C1 segment of cervical spinal cord (tissue), 14 donors: ENCODE measurements around the gene C4BPA.

Experiments
- DNase-seq, 14 donors: peaks; one replicate each; lab custom pipeline; 2025; lab: John Stamatoyannopoulos, UW

The C4BPA gene

GRCh38 chr1:207103892-207104373, at the start of gene C4BPA:
TSS of gene C4BPA (plus strand) at chr1:207104233. CDS start at chr1:207113026, 8,793 bp downstream.
- DNase-seq = no peak

- DNase-seq = no peak
Measured at GRCh38 chr1:207054491-207054890, 49.5 kb upstream of the C4BPA start.

DNA sequence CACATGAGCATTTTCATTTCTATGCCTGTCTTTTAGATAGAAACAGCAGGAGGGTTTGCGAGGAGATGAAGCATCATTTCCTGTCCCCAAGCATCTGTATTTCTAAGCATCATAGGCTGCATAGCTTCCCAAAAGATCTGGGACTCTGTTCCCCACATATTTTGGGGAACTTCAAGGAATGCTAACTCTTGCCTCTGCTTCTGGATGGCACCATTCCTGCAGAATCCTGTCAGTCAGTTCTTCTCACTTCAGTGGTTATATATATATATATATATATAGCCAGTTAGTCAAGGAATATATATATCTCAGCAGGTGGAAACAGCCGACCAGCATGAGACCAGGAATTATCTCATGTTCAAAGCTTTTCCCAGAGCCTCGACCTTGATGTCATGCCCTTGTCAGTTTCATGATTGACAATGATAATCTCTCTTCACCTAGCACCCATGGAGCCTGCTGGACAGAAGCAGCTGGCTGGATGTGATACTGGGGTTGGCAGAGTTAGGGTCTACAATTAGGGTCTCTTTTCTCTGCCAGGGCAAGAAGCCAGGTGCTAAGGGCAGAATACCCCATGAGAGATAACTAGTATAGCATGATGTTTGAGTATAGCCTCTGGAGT, 48.5 kb upstream of the C4BPA start:
- no peak for DNase-seq

- DNase-seq = no peak
Measured at GRCh38 chr1:207056673-207057072, 47.4 kb upstream of the C4BPA start.

DNA sequence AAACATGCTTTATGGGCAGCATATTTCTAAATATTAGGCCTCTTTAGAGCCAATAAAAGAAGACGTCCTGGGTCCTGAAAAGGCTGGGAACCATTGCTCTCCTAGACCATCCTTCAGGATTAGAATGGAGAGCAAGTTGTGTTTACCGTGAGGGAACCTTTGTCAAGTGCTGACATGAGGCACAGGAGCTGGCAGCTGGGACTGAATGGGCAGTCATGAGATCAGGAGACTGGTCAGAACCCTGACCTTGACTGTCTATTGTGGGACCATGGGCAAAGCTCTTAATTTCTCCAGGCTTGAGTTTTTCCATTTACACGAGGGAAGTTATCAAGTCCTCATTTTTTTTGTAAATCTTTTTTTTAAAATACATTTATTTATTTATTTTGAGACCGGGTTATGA, 45.8 kb upstream of the C4BPA start:
- DNase-seq = no peak

GRCh38 chr1:207058878-207059867, 44.9 kb upstream of the C4BPA start:
- DNase-seq = no peak

GRCh38 chr1:207059881-207060280, 44.2 kb upstream of the C4BPA start:
- no peak for DNase-seq

DNA sequence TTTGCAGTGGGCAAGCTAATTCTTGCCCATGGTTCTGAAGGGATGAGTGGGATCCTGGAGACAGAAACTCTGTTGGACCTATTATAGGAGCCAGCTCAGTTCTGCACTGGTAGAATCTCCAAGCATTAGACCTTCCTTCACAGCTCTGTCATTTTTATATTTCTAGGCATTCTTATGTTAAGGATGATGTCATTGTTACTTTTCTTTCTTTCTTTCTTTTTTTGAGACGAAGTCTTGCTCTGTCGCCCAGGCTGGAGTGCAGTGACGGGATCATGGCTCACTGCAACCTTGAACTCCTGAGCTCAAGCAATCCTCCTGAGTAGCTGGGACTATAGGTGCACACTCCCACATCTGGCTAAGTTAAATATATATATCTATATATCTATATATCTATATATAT, 43.4 kb upstream of the C4BPA start:
- no peak for DNase-seq

GRCh38 chr1:207062058-207062457, 42.0 kb upstream of the C4BPA start:
- DNase-seq = no peak

DNA sequence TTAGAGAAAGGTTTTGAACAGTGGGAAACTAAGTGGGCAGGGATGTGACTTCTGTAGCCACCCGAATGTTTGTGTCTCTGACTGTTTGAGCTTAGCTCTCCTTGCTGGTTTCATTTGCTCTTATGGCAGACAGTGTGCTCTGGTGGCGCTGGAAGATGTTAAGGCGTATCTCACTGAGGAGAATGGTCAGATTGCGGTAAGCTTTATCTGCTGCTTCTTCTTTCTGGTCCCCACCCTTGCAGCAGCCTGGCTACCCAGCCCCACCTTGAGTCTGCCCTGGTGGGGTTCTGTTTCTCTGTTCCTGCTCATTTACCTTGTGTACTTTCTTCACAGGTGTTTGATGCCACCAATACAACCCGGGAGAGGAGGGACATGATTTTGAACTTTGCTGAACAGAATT, 41.0 kb upstream of the C4BPA start:
- no peak for DNase-seq

- DNase-seq = peak in 5 of 14 donors; percentile 23 to 53 (median 31)
Measured at GRCh38 chr1:207064561-207064960, 39.5 kb upstream of the C4BPA start.

DNA sequence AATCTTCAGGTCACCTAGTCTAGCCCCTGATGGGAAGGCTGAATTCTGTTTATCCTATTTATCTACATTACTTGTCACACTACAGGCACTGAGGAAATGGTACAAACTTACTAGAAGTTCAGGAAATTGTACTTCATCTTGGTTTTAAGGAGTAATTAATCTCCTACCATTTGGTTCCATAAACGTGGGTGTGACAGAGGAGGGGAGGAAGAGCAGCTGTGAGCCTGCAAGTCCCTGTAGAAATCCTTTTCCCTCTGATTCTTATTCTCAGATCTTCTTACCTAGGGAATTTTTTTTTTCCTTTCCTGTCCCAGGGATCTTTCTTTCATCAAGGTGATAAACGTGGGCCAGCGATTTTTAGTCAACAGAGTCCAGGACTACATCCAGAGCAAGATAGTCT, 36.8 kb upstream of the C4BPA start:
- no peak for DNase-seq

- DNase-seq = no peak
Measured at GRCh38 chr1:207067665-207068064, 36.4 kb upstream of the C4BPA start.

GRCh38 chr1:207069061-207069460, 35.0 kb upstream of the C4BPA start:
- no peak for DNase-seq

DNA sequence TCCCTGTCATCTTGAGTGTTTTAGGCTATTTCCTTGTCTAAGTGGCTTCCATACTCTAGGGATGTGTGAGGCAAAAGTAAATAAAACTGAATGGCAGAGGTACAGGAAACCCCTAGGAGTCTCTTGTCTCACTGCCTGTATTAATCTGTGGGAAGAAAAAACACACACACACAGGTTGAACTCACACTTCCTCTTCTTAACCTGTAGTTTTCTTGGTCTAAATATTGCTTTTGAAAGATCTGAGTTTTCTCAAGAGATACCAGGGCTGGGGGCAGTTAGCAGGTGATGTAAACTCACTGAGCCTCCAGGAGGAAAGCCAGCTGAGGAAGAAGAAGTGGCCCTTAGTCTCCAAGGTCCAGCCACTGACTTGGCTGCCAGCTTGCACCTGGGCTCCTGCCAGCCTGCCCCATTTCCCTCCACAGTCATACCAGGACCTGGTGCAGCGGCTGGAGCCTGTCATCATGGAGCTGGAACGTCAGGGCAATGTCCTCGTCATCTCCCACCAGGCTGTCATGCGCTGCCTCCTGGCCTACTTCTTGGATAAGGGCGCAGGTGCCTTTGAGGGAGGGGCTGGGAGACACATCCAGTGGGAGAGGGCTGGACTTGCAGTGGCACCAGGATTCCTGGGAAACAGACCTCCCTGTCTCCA, 34.1 kb upstream of the C4BPA start:
- peak in 2 of 14 donors; percentile 27 to 45 for DNase-seq

GRCh38 chr1:207070811-207071210, 33.2 kb upstream of the C4BPA start:
- no peak for DNase-seq

GRCh38 chr1:207071426-207071825, 32.6 kb upstream of the C4BPA start:
- no peak for DNase-seq

DNA sequence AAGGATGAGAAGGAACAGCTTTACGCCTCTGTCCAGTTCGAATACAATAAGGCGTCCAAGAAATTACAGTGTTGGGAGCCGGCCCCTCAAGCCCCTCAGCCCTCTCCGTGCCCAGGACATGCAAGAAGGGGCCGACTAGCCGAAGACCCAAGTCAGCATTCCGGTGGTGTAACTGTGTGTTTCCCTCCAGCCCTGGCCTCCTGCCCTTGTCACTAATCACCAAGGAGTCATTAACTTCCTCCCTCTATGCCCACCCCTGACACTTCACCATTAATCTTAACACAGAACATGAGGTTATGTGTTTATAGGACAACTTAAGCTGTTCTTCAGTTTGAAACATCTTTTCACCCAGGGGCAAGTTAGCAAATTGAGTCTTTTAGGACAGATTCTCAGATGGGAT, 31.8 kb upstream of the C4BPA start:
- no peak for DNase-seq

DNA sequence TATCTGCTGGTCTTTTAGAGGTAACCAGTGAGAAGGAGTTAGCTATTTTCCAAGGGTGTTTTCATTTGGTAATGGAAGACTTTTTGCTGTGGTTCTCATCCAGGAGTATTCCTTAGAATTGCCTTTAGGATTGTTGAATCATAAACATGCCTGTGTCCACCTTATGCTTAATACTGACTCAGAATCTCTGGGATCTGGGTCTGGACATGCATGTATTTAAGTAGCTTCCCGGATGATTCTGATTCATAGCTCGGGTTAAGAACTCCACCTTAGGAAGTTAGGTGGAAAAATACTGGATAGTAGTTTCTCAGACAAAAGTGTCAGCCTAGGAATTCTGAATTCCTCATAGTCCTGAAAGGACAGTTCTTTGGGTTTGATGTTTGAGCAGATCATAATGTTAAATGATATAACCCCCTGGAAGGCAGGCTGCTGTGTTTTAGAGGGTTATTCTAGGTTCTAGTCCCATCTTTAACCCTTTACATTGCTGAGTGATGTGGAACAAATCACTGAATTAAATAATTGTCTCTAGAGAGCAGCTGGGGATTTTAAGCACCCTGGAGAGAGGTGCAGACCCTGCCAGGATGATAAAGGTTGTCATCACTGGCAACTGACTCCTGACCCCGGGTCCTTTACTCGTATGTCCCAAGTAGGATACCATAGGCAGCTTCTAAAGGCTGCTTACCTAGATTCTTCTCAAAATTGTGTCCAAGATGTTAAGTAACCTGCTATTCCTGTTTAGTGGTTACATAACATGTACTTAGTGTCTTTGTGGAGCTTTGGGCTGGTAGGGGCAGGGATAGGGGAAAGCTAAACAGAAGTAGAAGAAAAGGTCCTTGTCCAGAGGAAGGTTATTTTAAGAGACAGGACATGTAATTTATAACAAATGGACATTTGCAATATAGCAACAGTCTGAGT, 29.9 kb upstream of the C4BPA start:
- DNase-seq = no peak

DNA sequence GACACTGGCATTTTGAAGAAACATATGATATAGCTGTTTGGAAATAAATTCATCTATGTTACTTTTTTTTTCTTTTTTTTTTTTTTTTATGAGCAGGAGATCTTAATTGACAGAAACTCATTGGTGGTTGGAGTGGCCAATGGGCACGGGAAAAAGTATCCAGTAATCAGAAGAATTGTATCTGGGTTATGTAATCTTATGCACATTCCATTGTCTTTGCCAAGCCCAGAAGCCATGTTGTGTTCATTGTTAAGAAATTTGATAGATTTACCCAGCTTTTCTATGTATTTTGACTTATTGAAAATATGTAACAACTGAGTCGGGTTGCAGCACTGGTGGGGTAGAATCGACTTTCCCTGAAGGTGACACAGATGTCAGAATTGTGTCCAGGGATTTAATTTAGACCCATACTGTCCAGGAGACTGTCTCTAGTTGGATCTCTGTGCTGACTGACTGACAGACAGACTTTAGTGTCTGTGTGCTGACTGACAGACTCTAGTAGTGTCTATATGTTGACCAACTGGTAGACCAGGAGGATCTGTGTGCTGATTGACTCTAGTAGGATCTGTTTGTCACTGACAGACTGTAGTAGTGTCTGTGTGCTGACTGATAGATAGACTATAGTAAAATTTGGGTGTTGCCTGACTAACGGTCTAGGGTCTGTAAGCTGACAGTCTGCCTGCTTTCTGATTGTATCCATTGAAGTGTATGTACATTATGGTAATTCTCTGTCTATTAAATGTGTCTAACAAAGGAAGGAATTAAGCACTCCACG, 27.7 kb upstream of the C4BPA start:
- DNase-seq = no peak
